GM18951 (cell line): ENCODE results near the gene RBM10.
"Not testable (repeated sequence)": the region's sequence is repeated elsewhere in the genome, so short reads cannot be mapped to it uniquely, and the experiment has no call there.

ENCODE experiments used
- POLR2A ChIP-seq: IDR thresholded peaks from 4 replicates; pipeline ENCODE4 v1.6.1; 2011; ENCODE audit warnings: mild to moderate bottlenecking; ENCODE audit not compliant: insufficient read length, insufficient read depth; ENCODE audit errors: extremely low read depth
- in situ Hi-C: fragments of 300-500 bp; cut with MboI; formaldehyde crosslinking; loops from one replicate; pipeline ENCODE4 v1.12.0; 2022; ENCODE audit warnings: low sequenced_read_pairs, mixed read lengths, inconsistent platforms; ENCODE audit not compliant: unreplicated experiment

The RBM10 gene

GRCh38 chrX:47144626-47145394, at the start of gene RBM10, which contains the start of gene NDUFB11:
Gene RBM10 (plus strand): TSS chrX:47145221. CDS start chrX:47147482, 2,261 bp downstream.
Gene NDUFB11 (minus strand): TSS chrX:47144702. CDS start chrX:47144679, 23 bp downstream.
- in situ Hi-C loops = no loop called here
- TF ChIP-seq POLR2A = peak; percentile 81

DNA sequence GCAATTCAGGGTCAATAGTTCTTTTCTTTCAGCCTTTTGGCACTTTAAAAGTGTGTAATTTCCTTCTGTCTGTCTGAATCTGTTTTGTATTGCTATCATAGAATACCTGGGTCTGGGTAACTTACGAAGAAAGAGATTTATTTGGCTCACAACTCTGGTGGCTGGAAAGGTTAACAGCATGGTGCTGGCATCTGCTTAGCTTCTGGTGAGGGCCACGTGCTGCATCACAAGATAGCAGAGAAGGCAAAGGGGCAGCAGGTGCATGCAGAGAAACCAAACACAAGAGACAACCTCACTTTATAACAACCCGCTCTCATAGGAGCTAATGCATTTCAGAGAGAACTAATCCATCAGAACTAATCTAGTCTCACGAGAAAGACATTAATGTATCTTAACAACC, 48.0 kb upstream of the RBM10 start:
- in situ Hi-C loops = no loop called here
- no peak for TF ChIP-seq POLR2A

DNA sequence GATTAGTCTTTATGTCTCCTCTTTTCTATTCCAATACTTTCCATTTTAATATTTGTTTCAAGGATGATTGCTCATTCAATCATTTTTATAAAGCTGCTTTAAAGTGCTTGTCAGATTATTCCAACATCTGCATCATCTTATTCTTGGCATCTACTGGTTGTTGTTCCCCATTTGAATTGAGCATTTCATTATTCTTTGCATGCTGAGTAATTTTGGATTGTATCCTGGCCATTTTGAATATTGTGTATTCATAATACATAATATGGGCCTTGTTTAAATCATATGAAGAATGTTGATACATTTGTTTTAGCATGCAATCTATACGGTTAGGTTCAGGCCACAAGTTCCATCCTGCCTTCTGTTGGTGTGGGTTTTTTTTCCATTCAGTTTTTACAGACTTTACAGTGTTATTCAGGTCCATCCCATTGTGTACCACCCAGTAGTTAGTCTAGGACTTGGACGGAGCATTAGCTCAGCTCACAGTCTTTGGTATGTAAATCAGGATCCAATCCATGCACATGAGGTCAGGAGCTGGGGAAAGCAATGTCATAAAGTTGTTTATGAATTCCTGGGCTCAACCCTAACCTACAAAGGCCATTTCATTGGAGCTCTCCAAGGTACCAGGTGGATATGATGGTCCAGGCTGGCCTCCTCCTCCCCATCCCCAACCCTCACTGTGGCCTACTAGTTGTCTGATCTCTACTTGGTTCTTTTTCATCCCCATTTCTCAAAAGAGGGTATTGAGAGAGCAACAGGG, 46.5 kb upstream of the RBM10 start:
- no peak for TF ChIP-seq POLR2A
- in situ Hi-C loops = no loop called here

- TF ChIP-seq POLR2A = no peak
- in situ Hi-C loops = no loop called here
Measured at GRCh38 chrX:47101206-47101605, 43.8 kb upstream of the RBM10 start.

DNA sequence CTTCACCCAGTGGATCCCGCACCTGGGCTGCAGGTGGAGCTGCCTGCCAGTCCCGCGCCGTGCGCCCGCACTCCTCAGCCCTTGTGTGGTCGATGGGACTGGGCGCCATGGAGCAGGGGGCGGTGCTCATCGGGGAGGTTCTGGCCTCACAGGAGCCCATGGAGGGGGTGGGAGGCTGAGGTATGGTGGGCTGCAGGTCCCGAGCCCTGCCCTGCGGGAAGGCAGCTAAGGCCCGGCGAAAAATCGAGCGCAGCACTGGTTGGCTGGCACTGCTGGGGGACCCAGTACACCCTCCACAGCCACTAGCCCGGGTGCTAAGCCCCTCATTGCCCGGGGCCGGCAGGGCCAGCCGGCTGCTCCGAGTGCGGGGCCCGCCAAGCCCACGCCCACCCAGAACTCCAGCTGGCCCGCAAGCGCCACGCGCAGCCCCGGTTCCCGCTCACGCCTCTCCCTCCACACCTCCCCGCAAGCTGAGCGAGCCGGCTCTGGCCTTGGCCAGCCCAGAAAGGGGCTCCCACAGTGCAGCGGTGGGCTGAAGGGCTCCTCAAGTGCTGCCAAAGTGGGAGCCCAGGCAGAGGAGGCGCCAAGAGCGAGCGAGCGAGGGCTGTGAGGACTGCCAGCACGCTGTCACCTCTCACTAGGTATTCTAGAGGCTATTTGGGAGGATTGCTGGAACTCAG, 33.9 kb upstream of the RBM10 start:
- in situ Hi-C loops = not testable (repeated sequence)

GRCh38 chrX:47112316-47112954, 32.6 kb upstream of the RBM10 start:
- in situ Hi-C loops = no loop called here
- no peak for TF ChIP-seq POLR2A

DNA sequence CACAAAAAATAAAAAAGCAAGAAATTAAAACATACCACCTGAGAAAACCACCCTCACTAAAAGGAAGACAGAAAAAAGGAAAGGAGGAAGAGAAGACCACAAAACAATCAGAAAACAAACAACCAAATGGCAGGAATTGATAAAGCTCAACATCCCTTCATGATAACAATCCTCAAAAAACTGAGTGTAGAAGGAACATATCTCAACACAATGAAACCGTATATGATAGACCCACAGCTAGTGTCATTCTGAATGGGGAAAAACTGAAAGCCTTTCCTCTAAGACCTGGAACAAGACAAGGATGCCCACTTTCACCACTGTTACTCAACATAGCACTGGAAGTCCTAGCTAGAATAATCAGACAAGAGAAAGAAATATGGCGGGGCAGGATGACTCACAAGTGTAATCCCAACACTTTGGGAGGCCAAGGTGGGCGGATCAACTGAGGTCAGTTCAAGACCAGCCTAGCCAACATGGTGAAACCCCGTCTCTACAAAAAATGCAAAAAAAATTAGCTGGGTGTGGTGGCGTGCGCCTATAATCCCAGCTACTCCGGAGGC, 28.4 kb upstream of the RBM10 start:
- in situ Hi-C loops = not testable (repeated sequence)

DNA sequence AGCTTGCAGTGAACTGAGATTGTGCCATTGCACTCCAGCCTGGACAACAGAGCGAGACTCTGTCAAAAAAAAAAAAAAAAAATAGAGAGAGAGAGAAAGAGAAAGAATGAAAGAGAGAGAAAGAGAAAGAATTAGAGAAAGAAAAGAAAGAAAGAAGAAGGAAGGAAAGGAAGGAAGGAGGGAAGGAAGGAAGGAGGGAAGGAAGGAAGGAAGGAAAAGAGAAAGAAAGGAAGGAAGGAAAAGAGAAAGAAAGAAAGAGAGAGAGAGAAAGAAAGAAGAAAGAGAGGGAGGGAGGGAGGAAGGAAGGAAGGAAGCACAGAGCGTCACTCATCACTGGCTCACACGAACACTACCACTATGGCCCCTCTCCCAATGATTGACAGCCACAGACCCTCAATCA, 20.6 kb upstream of the RBM10 start:
- in situ Hi-C loops = not testable (repeated sequence)

GRCh38 chrX:47129157-47129898, 15.7 kb upstream of the RBM10 start:
- TF ChIP-seq POLR2A = peak; percentile 64
- in situ Hi-C loops = no loop called here

DNA sequence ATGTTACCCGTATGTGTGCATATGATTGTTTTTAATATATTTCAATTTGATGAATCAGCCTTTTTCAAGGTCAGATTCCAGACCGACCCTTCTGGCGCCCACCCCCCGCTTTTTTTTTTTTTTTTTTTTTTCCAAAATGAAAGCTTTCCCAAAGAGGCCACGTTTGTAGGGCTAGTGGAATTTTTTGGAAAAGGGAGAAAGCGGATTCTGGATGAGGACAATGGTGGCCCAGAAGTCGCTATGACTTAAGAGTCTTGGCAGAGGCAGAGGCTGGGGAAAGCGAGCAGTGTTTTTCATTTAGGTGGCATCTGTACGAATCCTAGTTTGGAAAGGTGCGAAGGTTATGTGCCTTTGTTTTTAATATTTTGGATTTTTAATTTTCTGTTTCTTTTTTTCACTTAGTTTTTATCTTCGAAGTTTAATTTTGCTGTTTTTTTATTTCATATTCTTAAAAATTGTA, 15.1 kb upstream of the RBM10 start:
- no peak for TF ChIP-seq POLR2A
- in situ Hi-C loops = no loop called here

DNA sequence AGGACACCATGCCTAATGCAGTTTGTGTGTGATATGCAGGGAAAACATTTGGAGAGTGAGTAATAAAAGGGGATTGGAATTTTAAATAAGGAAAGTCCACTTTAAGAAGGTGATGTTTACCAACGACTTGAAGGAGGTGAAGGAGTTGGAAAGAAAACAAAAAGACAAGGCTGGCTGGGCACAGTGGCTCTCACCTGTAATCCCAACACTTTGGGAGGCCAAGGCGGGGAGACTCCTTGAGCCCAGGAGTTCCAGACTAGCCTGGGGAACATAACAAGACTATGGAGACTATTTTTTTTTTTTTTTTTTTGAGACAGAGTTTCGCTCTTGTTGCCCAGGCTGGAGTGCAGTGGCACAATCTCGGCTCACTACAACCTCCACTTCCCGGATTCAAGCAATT, 11.5 kb upstream of the RBM10 start:
- in situ Hi-C loops = no loop called here
- no peak for TF ChIP-seq POLR2A

DNA sequence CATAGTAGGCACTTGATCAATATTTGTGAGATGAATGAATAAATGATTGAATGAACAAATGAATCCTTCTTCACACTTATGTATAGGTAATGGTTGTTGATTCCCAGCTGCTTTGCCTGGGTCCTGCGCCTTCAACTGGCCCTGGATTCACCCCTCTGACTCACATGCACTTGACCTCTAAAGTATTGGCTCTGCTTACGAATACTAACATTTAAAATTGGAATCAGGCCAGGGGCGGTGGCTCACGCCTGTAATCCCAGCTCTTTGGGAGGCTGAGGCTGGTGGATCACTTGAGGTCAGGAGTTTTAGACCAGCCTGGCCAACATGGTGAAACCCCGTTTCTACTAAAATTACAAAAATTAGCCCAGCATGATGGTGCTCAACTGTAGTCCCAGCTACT, 9.4 kb upstream of the RBM10 start:
- in situ Hi-C loops = not testable (repeated sequence)
